ENCODE results near the gene CAGE1. TPM values are rescaled to one million over a fixed set of nuclear protein-coding genes. Genes with fewer than 3 reads are reported as not detected.

CAGE1 gene
- total RNA-seq, 1 donor from 2014 or later, result not detected

DNA sequence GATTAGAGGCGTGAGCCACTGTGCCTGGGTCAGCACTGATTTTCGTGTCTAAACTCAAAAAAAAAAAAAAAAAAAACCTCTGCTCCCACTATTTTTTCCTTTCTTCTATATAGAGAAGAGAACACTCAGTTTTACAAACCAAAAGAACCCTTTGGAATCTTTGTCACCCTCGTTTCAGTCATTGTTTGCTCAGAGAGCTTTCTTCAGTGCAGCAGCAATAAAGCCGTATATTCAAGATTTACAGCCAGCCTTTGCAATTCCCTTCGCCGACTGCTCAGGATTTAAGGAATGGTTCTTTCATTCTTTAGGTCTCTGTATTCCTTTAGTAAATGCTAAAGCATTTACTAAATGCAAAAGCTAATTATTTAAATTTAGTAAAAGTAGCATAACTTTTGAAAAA, 20.2 kb upstream of the CAGE1 start:
- no peaks in the 10 kb centered on the region for H3K27me3 ChIP-seq (ENCODE audit: low read depth)
- no peaks in the 10 kb centered on the region for H3K9me3 ChIP-seq (replicated peaks)
- TF ChIP-seq, protein P1, sequence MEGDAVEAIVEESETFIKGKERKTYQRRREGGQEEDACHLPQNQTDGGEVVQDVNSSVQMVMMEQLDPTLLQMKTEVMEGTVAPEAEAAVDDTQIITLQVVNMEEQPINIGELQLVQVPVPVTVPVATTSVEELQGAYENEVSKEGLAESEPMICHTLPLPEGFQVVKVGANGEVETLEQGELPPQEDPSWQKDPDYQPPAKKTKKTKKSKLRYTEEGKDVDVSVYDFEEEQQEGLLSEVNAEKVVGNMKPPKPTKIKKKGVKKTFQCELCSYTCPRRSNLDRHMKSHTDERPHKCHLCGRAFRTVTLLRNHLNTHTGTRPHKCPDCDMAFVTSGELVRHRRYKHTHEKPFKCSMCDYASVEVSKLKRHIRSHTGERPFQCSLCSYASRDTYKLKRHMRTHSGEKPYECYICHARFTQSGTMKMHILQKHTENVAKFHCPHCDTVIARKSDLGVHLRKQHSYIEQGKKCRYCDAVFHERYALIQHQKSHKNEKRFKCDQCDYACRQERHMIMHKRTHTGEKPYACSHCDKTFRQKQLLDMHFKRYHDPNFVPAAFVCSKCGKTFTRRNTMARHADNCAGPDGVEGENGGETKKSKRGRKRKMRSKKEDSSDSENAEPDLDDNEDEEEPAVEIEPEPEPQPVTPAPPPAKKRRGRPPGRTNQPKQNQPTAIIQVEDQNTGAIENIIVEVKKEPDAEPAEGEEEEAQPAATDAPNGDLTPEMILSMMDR (IDR thresholded peaks at IDR 0.05; ENCODE audit: borderline replicate concordance), result no peak
- no peak overlapping the region for H3K27ac ChIP-seq (replicated peaks)
- H3K4me3 ChIP-seq, result no peak overlapping the region
- peaks cover 93% of the 10 kb centered on the region for H3K36me3 ChIP-seq
- DNase-seq, result no peak
- no peaks in the 10 kb centered on the region for H3K4me1 ChIP-seq
- intact Hi-C loops (cut with micrococcal nuclease), result loop anchor here (10.0 kb wide), 1 partner anchor 195 kb away; no protein-coding TSS in a partner anchor

DNA sequence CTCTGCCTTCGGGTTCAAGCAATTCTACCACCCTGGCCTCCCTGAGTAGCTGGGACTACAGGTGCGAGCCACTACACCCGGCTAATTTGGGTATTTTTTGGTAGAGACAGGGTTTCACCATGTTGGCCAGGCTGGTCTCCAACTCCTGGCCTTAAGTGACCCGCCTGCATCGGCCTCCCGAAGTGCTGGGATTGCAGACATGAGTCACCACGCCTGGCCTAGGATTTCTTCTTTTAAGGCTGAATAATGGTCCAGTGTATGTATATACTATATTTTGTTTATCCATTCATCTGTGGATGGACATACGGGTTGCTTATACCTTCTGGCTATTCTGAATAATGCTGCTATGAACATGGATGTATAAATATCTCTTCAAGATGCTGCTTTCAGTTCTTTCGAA, 17.2 kb upstream of the CAGE1 start:
- TF ChIP-seq, protein P1 (IDR thresholded peaks at IDR 0.05; ENCODE audit: borderline replicate concordance), result no peak
- H3K27me3 ChIP-seq (ENCODE audit: low read depth), result no peaks in the 10 kb centered on the region
- no peak overlapping the region for H3K27ac ChIP-seq (replicated peaks)
- no peak for DNase-seq
- no peaks in the 10 kb centered on the region for H3K4me1 ChIP-seq
- peaks cover 93% of the 10 kb centered on the region for H3K36me3 ChIP-seq
- H3K4me3 ChIP-seq, result no peak overlapping the region
- intact Hi-C loops (cut with micrococcal nuclease), result loop anchor here (10.0 kb wide), 1 partner anchor 198 kb away; no protein-coding TSS in a partner anchor
- no peaks in the 10 kb centered on the region for H3K9me3 ChIP-seq (replicated peaks)

DNA sequence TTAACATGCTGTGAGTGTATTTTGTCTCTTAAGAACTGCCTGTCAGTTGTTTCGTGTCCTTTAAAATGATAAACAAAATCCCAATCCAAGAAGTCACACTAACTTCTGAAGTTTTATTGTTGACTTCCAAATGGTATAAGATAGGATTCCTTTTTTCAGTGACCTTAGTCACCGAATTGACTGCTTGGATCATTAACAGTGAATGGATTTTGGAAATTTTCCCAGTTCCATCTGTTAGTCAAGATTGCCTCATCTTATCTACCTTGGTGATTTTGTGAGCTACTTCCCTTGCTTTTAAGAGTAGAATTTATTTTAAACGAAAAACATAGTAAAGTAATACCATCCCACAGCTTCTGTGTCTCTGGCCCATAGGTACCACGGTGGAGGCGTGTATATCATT, 15.0 kb upstream of the CAGE1 start:
- DNase-seq, result no peak
- TF ChIP-seq, protein P1 (IDR thresholded peaks at IDR 0.05; ENCODE audit: borderline replicate concordance), result no peak
- no peak overlapping the region for H3K27ac ChIP-seq (replicated peaks)
- H3K36me3 ChIP-seq, result peaks cover 90% of the 10 kb centered on the region
- H3K27me3 ChIP-seq (ENCODE audit: low read depth), result no peaks in the 10 kb centered on the region
- H3K4me1 ChIP-seq, result no peaks in the 10 kb centered on the region
- intact Hi-C loops (cut with micrococcal nuclease), result loop anchor here (10.0 kb wide), 1 partner anchor 200 kb away; no protein-coding TSS in a partner anchor
- no peaks in the 10 kb centered on the region for H3K9me3 ChIP-seq (replicated peaks)
- H3K4me3 ChIP-seq, result no peak overlapping the region

DNA sequence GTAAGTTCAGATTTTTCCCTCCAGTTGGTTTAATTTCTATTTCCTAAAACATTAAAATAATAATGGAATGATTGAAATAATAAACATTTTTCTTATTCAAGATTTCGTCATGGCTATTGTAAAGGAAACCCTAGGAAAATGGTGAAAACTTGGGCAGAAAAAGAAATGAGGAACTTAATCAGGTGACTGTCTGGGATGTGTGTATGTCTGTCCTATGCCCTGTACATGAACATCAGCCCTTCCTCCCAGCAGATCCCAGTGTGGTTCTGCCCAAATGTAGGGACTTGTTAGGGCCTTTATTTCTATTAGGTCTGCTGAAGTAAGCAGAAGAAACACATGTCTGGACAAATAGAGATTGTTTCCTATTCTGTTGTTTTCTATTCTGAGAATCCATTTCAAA, 13.2 kb upstream of the CAGE1 start:
- H3K27ac ChIP-seq (replicated peaks), result no peak overlapping the region
- intact Hi-C loops (cut with micrococcal nuclease), result loop anchor here (10.0 kb wide), 1 partner anchor 202 kb away; no protein-coding TSS in a partner anchor
- H3K27me3 ChIP-seq (ENCODE audit: low read depth), result no peaks in the 10 kb centered on the region
- DNase-seq, result no peak
- TF ChIP-seq, protein P1 (IDR thresholded peaks at IDR 0.05; ENCODE audit: borderline replicate concordance), result no peak
- no peaks in the 10 kb centered on the region for H3K9me3 ChIP-seq (replicated peaks)
- H3K4me3 ChIP-seq, result no peak overlapping the region
- H3K4me1 ChIP-seq, result no peaks in the 10 kb centered on the region
- H3K36me3 ChIP-seq, result peaks cover 96% of the 10 kb centered on the region

DNA sequence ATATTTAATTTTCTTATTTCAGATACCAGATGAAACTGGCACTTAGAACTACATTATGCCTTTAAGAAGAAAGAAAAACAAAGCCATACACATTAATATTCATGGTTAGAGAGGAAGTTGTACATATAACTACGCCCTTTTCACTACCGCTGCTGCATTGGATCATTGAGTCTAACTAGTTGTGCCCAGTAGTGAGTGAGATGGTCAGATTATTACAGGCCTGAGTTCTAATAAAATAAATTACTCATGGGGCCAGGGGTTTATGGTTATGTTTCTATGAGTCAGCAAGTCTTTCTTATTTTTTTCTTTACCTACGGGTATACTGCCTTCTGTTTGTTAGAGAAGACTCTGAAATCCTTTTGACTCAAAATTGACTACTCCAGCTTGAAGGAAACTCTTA, 11.5 kb upstream of the CAGE1 start:
- Histone ChIP-seq H3K27ac (replicated peaks) (no peak overlapping the region), H3K9me3 (replicated peaks) (no peaks in the 10 kb centered on the region), H3K4me3 (no peak overlapping the region), H3K4me1 (no peaks in the 10 kb centered on the region), H3K36me3 (peaks cover 96% of the 10 kb centered on the region), H3K27me3 (ENCODE audit: low read depth) (no peaks in the 10 kb centered on the region)
- TF ChIP-seq, protein P1 (IDR thresholded peaks at IDR 0.05; ENCODE audit: borderline replicate concordance), result no peak
- intact Hi-C loops (cut with micrococcal nuclease), result loop anchor here (10.0 kb wide), 1 partner anchor 204 kb away; no protein-coding TSS in a partner anchor
- no peak for DNase-seq

Measured in left ventricle myocardium inferior (tissue), 1 donor.